ENCODE data around the gene VPS33B.
A peak's percentile ranks its signal among the peaks of the same experiment; 100 is the strongest.

The VPS33B gene

DNA sequence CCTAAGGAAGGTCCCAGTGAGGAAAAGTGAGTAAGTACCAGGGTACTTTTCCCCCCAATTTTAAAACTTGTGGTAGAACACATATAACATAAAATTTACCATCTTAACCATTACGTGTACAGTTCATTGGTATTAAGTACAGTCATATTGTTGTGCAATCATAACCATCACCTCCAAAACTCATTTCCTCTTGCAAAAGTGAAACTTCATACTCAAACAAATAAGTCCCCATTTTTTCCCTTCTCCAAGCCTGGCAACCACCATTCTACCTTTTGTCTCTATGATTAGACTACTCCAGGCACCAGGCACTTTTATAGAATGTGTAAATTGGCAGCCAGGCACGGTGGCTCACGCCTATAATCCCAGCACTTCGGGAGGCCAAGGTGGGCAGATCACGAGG is 40.3 kb downstream of the VPS33B start:
- DNase-seq (ENCODE audit: low read depth) = no peak

DNA sequence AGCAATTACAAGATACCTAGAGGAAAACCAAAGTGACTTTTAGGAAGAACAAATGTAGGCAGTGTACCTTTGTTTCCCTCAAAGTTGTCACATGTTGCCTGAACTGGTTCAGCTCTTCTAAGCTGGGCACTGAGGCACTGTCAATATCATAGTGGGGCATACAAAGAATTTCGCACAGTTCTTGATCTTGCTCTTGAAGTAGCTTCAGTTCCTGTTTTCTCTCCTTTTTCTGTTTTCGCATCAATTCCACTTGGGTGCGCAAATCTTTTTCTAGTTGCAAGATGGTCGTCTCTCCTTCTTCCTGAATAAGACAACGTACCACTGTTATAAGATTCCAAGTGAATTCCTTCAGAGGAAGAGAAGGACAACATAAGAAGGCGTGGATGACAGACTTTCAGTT is 40.7 kb downstream of the VPS33B start:
- no peak for DNase-seq (ENCODE audit: low read depth)

DNA sequence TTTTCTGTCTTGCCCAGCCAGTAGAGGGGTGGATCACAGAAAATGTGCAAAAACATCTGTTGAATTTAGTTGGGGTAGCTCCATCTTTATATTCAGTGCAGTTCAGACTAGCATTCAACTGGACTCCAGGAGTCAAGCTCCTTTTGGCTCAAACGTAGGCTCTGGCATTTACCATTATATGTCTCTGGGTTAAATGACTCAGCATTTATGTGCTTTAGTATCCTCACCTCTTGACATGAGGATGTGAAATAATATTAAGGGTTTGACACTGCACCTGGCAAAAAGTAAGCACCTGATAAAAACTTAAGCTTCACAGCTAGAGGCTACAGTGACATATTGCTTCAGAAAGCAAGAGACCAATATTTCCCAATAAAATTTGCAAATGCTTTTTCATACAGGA is 42.8 kb downstream of the VPS33B start:
- no peak for DNase-seq (ENCODE audit: low read depth)

DNA sequence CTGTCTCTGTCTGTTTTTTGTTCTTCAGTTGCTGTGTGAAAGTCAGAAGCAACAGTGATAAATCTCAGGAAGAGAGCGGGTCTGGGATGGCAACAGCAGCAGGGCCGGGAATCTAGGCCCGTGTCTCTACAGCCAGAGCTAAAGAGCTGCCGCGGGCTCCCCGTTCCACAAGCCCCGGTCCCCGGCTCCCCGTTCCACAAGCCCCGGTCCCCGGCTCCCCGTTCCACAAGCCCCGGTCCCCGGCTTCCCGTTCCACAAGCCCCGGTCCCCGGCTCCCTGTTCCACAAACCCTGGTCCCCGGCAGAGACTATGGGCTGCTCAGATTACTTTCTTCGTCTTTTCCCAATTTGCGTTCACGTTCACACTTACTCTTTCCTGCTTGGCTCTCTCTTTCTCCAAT is 48.2 kb downstream of the VPS33B start:
- no peak for DNase-seq (ENCODE audit: low read depth)

DNA sequence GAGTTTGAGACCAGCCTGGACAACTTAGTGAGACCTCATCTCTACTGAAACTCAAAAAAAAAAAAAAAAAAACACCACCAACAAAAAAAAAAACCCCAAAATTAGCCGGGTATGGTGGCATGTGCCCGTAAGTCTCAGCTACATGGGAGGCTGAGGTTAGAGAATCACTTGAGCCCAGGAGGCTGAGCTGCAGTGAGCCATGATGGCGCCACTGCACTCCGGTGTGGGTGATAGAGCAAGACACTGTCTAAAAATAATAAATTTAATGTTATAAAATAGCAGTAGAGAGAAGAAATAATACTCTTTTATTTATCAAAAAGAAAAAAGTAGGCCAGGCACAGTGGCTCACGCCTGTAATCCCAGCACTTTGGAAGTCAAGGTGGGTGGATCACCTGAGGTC is 50.3 kb downstream of the VPS33B start:
- no peak for DNase-seq (ENCODE audit: low read depth)

DNA sequence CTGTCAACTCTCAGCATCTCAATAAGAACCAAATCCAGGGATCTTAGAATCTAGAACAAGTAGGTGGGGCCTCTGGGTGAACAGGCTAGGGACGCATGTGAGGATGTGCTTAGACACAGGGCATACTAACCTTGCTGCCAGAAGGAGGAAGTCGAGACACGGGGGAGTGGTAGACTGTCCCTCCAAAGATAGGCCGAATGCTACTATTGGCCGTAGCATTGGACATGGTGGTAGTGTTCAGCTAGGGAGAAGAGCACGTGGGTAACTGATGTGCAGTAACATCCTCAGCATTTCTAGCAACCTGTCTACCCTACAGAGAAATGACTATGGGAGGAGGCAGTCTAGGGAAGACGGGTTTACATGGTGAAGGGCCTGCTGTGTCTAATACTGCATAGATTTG is 52.1 kb downstream of the VPS33B start:
- DNase-seq (ENCODE audit: low read depth) = no peak

DNA sequence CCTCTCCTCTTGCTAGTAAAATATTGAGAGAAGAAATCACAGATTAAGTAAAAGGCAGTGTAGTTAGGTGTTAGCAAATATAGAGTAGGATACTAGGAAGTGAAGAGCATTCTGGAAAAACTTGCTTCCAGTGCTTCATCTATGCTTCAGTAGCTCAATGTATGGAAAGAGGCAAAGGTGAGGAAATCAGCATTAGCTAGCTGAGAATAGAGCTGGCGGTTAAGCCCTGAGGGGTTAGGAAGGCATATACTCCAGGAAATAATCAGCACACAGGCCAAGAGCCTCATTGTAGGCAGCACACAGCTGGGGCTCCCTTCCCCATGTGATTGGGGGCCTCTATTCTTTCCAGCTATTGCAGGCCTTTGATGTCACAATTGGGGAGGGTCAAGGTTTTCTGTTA is 54.0 kb downstream of the VPS33B start:
- no peak for DNase-seq (ENCODE audit: low read depth)

DNA sequence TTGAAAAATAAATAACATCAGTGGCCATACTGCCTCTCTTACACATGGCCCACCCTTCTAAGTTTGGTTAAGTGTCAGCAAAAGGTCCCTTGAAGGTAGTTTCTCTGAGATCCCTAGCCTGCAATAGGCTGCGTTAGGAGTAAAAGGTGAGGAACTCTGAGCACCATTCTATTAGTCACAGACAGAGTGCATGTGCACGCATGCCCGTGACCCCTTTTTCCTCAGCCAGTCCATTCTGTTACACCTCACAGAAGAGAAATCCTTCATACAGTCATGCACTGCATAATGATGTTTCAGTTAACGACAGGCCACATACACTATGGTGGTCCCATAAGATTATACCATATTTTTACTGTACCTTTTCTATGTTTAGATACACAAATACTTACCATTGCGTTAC is 55.2 kb downstream of the VPS33B start:
- no peak for DNase-seq (ENCODE audit: low read depth)

DNA sequence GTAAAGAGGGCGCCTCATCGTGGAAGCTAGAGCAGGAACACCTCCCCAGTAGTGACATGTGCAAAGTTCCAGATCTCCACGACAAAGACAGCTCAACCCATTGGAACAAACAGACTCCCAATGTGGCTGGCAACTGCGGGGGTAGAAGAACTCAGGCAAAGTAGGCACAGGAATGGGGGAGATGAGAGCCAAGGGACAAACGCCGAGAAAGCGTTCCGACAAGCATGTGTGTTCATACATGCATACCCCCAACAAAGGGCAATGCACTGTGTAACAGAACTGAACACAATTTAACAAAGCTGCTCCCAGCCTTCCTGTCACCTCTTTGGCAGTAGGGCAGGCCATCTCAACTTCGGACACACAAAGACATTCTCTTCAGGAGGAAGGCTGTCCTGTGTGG is 56.1 kb downstream of the VPS33B start:
- DNase-seq (ENCODE audit: low read depth) = no peak

DNA sequence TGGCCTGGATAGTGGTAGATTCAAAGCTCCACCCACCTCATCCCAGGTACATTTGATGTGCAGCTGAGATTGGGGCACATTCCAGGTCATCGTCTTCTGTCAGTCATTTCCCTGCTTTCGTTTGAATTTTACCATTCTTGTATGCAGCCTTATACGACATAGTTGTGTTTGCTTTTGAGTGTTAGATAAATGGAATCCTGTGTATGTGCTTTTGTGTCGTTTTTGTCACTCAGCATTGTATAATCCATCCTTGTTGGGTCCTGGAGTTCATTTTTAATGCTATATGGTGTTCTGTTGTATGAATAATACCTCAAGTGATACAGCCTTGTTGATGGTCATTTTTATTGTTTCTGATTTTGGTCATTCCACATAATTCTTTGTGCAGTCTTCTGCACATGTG is 60.4 kb downstream of the VPS33B start:
- no peak for DNase-seq (ENCODE audit: low read depth)

DNA sequence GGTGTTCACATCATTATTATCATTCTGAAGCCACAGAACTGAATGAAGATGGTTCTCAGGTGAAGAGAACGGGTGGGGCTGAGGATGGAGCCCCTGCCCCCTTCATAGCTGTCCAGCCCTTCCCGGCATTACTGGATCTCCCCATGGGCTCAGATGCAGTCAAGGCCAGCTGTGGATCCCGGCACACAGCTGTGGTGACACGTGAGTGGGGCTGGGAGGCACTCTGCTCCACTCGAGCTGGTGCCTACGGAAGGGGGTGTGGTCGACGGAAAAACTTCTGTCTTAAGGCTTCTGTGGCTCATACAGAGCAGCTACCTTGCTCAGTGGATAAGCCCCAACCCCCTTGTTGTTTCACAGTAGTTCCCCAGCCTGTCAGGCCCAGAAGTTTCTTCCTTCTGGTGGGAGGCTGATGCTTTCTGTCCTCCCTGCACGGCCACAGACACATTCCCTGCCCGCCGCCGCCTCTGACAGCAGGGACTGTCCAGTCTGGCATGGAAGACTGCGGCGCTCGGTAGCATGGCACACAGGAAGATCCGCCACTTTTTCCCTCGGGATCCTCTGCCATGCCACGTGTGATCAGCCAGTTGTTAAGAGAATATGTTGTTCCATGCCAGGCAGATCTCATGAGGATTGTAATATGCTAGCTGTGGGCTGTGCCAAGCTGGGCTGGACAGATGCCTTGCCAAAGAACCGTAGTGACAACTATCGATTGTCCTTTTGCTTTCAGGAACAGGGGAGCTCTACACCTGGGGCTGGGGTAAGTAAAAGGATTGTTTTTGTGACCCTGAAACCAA is 61.9 kb downstream of the VPS33B start:
- no peak for DNase-seq (ENCODE audit: low read depth)

DNA sequence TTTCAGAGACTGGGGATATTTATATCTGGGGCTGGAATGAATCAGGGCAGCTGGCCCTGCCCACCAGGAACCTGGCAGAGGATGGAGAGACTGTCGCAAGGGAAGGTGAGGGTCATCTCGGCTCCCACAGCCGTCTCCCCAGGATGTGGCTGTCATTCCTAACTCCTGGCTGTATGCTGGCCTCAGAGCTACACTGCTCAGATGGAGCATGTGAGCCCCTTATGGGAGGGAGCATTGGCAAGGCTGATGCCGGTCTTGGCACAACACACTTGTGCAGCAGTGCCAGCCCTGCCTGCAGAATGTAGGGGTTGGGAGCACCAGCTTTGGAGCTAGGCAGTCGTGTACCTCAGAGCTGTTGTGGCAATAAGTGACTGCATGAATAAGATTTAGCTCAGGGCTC is 62.5 kb downstream of the VPS33B start:
- no peak for DNase-seq (ENCODE audit: low read depth)

DNA sequence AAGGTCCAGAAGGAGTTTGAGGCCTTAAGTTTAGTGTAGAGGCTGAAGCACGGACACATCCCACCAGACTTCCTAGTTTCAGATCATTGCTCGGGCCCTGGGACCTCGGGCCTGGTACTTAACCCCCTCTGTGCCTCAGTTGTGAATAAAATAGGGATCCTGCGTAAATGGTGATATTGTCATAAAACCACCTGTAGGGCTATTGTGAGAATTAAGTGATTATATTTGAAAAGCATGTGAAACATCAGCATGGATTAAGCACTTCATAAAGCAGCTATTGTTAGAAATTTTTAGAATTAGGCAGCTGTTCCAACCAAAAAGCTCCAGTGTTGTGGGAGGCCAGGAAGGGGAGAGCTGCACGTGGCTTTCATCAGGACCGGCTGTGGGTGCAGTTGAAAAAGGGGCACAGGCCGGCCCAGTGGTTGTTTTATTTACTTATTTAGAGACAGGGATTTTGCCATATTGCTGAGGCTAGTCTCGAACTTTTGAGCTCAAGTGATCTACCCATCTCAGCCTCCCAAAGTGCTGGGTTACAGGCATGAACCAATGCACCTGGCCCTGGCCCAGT is 63.3 kb downstream of the VPS33B start:
- DNase-seq (ENCODE audit: low read depth) = no peak

DNA sequence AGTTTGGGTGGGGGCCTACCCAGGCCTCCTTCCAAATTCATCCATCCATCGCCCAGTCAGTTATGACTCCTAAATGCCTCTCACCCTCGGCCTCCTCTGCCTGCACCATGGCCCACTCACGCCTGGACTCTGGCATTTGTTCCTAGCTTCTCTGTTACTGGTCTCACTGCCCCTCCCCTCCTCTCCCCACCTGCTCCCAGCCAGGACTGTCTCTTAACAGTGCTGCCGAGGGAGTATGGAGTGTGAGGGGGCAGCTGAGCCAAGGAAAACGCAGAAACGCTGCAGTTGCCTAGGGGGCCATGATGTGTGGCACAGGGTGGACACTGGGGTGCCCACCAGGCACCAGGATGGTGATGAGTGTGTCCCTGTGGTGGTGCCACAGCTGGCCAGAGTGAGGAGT is 64.6 kb downstream of the VPS33B start:
- no peak for DNase-seq (ENCODE audit: low read depth)

DNA sequence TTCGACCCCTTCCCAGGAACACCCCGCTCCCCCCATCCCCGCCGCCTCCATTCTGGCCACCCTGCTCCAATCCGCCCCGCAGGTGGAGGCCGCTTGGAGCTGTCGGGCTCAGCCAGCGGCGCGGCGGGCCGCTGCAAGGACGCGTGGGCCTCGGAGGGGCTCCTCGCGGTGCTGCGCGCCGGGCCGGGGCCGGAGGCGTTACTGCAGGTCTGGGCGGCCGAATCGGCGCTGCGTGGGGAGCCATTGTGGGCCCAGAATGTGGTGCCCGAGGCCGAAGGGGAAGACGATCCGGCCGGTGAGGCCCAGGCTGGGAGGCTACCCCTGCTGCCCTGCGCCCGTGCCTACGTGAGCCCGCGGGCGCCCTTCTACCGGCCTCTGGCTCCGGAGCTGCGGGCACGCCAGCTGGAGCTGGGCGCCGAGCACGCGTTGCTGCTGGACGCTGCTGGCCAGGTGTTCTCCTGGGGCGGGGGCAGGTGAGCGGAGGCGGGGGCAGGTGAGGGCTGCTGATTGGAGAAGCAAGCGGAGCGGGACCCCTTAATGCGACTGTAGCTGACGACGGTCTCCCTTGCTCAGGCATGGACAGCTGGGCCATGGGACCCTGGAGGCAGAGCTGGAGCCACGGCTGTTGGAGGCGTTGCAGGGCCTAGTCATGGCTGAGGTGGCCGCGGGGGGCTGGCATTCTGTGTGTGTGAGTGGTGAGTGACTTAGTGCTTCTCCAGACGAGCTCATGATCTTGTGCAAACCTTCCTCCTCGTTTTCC is 65.2 kb downstream of the VPS33B start:
- no peak for DNase-seq (ENCODE audit: low read depth)

DNA sequence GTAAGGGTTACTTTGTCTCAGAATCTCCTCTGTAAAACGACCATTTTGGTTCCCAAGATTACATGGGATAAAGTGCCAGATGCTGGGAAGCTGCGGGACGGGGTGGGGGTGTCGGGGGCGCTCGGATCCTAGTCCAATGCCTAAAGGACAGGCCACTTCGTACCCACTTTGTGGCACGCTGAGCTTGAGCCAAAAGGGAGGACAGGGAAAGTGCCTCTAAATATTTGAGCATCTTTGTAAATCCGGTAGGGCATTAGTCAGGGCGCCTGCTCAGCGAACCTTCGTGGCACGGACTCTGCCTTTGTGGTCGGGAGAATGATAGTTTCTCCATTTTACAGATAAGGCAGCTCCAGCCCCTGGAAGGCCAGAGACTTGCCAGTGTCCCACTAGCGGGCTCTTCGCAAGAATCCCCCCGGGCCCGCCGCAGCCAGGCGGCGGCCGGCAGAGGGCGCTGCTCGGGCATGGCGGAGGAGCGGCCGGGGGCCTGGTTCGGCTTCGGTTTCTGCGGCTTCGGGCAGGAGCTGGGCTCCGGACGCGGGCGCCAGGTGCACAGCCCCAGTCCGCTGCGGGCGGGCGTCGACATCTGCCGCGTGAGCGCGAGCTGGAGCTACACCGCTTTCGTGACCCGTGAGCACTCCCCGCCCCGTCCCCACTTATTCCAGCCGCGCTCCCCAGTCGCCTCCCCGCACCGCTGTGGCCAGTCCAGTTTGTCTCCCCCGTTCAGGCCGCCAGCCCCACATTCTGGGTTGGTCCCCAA is 65.9 kb downstream of the VPS33B start:
- peak; percentile 40 for DNase-seq (ENCODE audit: low read depth)

DNA sequence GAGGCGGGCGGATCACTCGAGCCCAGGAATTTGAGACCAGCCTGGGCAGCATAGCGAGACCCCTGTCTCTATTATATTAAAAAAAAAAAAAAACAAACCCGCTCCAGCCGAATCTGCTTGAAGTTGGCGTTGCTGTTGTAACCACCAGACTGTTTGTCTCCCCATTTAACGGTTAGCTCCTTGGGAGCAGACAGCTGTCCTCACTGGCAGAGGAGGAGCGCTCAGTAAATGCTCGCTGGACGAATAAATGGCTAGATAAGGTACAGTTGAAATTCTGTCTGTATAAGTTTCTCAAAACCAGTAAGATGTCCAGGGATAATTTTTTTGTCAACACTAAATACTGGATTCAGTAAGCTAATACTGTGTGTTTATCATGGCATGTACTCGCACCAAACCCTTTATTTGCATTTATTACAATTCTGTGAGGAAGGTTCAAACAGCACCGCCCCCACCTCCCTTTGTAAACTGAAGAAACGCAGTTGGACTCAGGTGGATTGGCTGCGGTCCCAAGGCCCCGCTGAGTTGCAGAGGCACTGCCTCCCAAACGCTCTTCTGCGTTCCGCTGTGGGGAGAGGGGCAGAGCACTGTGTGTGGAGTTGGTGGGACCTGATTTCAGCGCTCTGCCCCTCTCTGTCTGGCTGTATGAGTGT is 66.6 kb downstream of the VPS33B start:
- DNase-seq (ENCODE audit: low read depth) = no peak

DNA sequence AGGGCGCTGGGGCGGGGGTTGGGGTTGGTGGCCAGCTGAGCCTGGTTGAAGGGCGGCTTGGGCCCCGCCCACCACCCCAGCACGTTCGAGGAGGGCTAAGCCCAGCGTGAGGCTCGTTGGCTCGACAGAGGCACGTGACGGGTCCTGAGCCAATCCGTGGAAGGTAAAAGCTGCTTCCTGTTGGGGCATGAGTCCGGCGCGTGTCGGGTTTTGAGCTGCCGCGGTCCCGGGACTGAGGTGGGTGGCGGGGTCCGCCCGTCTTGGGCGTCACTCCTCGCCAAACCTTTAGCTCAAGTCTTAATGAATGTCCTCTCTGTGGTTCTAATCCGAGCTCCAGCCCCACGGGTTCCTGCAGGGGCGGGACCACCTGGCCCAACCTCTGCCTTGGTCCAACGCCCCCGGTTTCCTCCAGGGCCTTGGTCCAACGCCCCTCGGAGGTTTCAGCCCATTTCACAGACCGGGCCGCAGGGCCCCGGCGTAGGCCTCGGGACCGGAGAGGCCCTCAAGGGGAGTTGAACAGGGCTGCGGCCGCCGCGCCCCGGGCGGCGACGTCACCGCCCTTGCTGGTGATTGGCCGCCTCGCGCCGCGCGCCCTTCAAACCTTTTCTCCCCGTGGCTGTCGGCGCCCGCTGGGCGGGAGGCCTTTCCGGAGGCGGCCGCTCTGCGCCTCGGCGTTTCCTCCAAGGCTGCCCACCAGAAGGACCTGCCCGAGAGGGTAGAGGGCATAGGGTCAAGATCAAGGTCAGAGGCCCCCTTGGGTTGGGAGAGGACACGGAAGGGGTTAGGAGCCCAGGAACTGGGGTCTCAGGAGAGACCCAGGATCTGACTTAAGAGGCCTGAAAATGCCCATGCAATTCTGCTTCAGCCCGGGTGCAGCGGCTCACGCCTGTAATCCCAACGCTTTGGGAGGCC is 67.4 kb downstream of the VPS33B start, which contains the start of gene RCCD1:
Gene RCCD1, plus strand, starts transcription at position 173 of the 912 bp plus-strand sequence. CDS start 1,851 bp downstream, outside the sequence.
- peak; percentile 81 for DNase-seq (ENCODE audit: low read depth)

DNA sequence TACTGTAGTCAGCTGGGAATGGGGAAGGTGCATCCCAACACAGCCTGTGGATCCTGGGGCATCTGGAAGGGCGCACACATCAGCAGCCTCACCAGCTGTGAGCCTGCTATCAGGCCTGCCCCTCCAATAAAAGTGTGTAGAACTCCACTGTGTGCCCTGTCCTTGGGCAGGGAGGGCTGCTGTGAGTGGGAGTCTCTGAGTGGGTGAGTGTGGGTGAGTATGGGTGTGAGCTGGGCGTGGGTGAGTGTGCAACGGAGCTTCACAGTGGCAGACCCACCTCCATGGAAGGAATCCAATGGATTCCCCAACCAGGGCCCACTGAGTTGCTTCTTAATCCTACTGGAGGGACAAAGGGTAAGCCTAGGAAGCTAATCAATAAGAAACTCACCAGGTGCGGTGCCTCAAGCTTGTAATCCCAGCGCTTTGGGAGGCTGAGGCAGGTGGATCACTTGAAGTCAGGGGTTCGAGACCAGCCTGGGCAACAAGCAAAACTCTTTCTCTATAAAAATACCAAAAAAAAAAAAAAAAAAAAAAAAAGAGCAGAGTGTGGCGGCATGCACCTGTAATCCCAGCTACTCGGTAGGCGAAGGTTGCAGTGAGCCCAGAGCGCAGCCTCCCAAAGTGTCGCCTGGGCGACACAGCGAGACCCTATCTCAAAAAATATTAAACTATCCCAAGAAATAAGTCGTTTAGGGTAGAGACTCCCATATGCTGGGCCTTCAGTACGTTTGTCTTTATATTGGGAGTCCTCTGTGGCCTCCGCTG is 68.3 kb downstream of the VPS33B start:
- DNase-seq (ENCODE audit: low read depth) = no peak
